HG02938 (cell line): ENCODE data around the gene TIGD3.

Source experiments
- ATAC-seq: cut with Tn5 transposase; IDR thresholded peaks from one replicate; pipeline ENCODE4 v1.9.1; 2021; ENCODE audit warnings: mild to moderate bottlenecking, moderate library complexity; ENCODE audit not compliant: unreplicated experiment

The TIGD3 gene

GRCh38 chr11:65366340-65366773 is 11.8 kb downstream of the TIGD3 start:
- no peak for ATAC-seq

GRCh38 chr11:65370659-65371049 is 16.1 kb downstream of the TIGD3 start:
- no peak for ATAC-seq

GRCh38 chr11:65373839-65374580 is 19.5 kb downstream of the TIGD3 start:
- ATAC-seq = no peak

DNA sequence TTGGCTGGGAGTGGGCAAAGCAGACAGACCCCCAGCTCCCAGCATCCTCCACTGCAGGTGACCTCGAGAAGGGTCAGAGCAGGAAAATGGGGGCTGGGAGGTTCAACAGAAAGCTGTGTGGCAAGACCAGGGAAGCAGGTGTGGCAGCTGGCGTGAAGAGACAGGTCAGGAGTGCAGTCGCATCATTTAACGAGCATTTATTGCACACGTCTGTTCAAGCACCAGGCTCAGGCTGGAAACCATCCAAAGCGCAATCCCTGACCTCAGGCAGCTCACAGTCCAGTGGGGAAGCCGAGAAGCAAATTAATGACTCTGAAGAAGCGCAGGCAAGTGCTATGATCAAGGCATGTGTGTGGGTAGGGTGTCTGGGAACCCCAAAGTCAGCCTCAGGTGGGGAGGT is 20.5 kb downstream of the TIGD3 start:
- ATAC-seq = no peak

DNA sequence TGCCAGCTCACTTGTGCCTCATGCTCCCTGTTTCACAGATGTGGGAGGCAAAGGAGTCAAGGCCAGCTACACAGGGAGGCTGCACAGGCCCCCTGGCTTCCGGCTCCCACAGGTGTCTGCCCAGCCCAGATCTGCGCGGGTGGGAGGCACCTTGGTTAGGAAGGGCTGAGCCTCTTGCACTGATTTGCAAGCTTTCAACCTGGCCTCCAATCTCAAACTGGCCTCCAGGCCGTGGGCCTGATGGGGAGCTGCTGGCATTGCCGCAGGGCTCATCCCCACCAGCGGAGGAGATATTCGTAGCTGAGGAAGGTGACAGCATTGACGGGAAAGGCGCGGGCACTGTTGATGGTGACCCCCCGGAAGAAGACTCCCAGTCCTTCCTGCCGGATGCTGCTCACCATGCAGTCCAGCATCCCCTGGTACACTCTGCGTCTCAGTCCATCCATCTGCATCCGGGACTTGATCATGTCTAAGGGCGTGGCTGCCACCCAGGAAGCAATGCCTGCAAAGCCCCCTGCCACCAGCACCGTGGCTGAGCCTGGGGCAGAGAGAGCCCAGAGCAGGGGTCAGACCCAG is 21.7 kb downstream of the TIGD3 start:
- ATAC-seq = no peak

DNA sequence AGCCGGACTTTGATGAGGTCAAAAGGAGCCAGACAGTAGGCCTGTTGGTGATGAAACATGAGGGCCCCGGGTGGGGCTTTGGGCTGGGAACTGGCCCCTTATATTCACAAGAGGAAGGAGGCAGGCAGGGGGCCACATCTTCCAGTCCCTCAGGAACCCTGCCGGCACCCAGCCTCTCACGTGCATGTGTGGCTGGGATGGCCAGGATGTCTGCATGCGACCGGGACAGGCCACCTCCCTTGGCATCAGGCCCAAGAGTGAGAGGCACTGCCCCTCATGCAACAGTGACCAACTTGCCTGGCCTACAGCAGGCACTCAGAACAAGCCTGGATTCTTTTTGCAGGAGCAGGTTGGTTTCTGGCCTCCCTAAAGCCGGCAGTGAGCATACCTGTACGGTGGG is 22.5 kb downstream of the TIGD3 start:
- ATAC-seq = no peak

DNA sequence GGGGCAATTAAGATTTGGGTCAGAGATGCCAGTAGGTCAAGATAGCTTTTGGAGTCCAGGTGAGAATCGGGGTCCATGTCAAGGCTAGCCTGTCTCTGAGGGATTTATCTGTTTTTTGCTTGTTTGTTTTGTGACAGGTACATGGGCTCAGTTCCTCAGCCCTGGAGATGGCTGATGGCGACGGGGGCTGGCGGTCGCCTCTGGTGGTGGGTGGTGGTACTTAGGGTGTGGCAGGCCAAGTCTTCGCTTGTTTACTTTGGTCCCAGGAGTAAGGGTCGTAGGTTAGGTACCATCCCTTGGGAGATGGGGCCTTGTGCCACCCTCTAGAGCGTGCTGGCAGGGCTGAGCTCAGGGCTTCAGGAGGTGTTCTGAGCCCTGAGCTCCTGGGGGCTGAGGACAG is 23.2 kb downstream of the TIGD3 start:
- ATAC-seq = no peak

DNA sequence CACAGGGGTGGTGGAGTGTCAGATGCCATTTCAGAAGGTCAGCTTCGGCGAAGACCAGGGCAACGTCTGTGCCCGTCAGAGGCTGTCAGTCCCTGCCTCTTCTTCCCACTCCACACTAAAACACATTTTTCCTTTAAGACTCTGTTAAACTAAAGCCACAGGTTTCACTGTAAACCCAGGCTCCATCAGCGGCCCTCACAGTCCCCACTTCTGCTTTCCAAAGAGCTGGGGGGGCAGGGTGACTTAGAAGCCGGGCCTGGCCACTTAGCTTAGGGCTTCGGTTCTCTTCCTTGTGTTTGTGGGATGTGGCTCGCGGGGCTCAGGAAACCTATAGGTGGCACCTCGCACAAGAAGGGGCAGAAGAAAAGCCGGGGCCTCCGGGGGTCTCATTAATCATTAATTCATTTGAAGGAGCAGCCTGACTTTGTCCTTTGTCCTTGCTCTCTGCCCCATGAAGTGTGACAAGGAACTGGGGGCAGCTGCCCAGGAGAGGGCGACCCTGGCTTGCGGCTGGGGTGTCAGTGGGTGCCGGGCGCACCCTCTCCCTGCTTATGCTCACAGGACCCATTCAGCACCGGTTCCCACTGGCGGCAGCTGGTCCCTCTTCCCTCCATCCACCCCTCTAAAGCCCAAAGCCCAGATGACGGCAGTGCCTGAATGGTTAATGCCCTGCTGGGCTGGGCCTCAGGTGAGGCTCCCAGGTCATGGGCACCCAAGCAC is 23.8 kb downstream of the TIGD3 start:
- ATAC-seq = no peak

GRCh38 chr11:65378928-65379638 is 24.5 kb downstream of the TIGD3 start:
- ATAC-seq = no peak

GRCh38 chr11:65379698-65380459 is 25.3 kb downstream of the TIGD3 start:
- ATAC-seq = no peak

- no peak for ATAC-seq
Measured at GRCh38 chr11:65380460-65381119, 26.0 kb downstream of the TIGD3 start.

DNA sequence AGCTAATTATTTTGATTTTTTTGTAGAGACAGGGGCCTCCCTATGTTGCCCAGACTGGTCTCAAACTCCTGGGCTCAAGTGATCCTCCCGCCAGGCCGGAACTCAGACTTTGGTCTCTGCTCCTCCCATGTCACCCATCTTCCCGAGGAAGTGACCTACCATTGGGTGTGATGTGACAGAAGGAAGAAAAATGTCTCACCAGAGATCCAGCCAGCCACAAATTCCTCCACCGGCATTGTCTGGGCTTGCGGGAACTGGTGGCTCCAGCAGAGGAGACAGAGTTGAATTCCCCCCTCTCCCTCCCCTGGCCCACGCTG is 27.1 kb downstream of the TIGD3 start:
- peak; percentile 2 for ATAC-seq

- ATAC-seq = peak; percentile 46
Measured at GRCh38 chr11:65382033-65382803, 27.7 kb downstream of the TIGD3 start, which contains the start of gene SLC25A45. Gene SLC25A45 (minus strand): TSS chr11:65382646. CDS start chr11:65381951, 695 bp downstream.

DNA sequence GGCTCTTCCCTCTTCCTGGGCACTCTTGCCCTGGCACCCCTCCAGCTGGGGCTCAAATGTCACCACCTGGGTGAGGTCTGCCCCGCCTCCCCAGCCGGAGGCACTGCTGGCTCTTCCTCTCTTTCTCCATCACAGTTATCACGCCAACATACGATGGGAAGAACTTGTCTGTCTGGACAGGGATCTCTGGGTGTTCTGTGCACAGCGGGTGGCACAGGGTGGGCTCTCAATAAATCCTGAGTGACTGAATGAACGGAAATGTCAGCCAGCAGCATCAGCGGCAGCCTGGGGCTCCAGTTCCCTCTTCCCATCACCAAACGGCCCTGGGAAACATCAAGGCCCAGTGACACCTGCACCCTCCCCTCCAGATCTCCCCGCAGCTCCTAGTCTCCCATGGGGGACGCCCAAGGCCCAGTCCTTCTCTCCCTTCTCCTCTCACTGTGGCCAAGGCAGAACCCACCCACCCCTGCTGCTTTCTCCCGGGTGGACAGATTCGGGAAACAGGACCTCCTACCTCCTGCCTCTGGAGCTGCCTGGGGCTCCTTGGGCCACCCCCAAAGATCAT is 28.3 kb downstream of the TIGD3 start:
- ATAC-seq = no peak

DNA sequence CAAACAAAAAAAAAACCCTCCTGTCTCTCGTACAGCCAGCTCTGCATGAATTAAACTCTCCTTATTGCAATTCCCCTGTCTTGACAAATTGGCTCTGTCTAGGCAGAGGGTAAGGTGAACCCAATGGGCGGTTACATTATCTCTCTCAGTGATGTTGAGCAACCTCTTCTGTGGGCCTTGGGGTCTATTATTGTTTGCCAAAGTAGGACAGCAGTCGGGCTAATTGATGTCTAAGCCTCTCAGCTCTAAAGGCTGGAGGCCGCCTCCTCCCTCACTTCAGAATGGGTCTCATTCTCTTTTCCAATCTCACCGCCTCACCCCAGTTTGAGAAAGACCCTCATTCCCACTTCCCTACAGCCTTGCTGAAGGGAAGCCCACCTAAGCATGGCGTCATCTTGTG is 29.2 kb downstream of the TIGD3 start:
- ATAC-seq = no peak

DNA sequence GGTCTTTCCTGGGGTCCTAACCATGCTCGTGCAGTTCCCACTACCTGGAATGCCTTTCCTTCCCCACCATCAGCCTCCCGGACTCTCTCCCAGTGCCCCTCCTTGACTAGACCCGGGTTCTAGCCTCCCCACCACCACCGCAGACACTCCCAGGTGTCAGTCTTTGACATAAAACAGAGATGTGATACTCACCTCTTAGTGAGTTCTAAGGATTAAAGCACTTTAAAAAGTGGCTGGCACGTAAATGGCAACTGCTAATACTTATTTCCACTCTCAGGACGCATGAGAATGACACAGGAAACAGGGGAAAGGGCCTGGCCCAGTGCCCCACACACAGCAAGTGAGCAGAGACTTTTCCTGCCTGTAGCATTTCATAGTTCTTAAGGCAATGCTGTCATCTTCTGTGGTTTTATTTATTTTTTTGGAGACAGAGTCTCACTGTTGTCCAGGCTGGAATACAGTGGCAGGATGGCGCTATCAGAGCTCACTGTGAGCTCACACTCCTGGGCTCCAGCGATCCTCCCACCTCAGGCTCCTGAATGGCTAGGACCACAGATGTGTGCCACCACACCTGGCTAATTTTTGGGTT is 29.8 kb downstream of the TIGD3 start:
- ATAC-seq = no peak

DNA sequence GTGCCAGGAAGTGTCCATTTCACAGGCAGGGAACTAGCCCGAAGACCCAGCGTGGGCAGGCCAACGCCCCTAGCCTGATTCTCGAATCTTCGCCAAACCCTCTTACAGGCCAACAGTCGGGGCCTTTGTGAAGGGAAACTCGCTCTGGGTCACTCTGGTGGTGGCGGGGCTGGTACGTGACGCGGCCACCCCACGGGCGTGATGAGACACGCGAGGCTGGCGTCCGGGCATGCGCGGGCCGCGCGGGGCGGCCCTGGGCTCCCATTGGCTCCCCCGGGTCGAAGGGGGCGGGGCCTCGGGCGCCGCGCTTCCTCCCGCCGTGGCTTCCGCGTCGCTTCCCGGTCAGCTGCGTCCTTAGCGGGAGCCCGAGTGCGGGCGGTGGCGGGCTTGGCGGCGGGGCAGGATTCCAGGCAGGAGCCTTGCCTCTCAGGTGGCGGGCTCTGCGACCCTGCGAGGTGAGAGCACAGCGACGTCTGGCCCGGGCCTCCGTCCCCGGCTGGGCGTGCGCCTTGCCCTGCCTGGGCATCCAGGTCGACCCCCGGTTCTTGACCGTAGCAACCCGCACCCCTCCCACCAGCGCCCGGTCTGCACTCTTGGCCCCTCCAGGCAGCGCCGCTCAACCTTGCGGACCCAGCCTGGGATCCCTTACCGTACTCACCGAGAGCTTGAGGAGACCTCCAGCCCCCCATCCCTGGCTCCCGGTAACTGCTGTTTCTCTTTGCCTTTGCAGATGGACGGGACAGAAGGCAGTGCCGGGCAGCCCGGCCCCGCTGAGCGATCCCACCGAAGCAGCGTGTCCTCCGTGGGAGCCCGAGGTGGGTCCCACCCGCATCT is 32.0 kb downstream of the TIGD3 start, which contains the start of gene FRMD8:
Gene FRMD8, plus strand, starts transcription at position 331 of the 834 bp plus-strand sequence. Its CDS starts 400 bp downstream, at position 731.
- ATAC-seq = no peak

DNA sequence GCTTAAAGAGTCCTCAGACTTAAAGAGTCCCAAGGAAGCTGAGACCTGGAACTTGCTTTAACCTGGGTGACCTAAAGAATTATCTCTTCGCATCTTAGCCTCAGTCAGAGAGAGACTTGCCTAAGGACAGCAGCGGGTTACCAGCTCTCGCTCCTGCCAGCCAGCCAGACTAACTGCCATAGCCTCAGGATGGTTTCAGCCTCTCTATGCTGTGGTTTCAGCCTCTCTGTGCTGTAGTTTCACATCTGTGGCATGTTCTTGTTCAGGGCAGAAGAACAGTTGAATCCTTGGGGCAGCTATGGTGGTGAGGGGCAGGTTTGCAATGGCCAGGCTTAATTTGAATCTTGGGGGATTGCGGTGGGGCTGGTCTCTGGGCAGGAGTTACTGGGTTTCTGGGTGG is 34.2 kb downstream of the TIGD3 start:
- ATAC-seq = no peak
